CD4-positive, alpha-beta T cell treated with Interleukin-17A for 1 hour (primary cell): ENCODE data around the gene FTH1.

Experiments
- DNase-seq: peaks from one replicate; pipeline ENCODE4 v3.0.0-alpha.2; 2020

The FTH1 gene

DNA sequence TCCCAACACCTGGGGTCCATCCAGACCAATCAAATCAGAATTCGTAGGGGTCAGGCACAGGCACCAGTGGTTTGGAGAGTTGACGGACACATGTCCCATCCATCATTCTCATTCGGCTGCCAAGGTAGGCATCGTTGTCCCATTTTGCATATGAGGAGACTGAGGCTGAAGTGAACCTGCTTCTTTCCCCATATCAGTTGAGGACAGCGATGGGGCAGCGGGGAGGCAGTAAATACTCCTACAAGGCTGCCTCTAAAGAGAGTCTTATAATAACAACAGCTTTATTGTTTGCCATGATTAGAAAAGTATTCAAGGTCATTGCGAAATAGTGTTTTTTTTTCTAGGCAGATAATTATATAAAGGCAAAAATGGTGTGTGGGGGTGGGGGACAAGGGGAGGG, 18.9 kb downstream of the FTH1 start:
- DNase-seq = no peak

DNA sequence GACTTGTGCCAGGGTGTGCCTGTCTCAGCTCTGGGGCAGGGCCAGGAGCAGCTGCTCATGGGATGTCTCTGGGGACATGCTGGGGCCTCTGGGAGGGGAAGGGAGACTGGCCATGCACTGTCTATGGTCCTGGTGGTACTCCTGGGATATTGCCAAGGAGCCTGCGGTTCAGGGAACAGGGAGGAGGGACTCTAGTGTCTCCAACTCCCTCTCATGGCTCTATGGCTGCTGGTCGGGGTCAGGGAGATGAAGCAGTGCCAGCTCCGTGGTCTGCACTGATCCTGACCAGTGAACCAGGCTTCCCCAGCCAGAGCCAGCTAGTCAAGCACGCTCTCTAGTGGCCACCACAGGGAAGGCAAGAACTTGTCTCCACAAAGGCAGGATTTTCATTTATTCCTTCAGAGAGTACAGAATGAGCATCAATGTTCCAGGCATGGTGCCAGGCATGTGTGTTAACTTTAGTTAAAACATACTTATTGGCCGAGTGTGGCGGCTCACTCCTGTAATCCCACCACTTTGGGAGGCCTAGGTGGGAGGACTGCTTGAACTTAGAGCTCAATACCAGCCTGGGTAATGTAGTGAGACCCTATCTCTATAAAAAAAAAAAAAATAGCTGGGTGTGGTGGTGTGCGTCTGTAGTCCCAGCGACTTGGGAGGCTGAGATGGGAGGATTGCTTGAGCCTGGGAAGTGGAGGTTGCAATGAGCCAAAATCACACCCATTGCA, 19.8 kb downstream of the FTH1 start:
- DNase-seq = peak; percentile 72

DNA sequence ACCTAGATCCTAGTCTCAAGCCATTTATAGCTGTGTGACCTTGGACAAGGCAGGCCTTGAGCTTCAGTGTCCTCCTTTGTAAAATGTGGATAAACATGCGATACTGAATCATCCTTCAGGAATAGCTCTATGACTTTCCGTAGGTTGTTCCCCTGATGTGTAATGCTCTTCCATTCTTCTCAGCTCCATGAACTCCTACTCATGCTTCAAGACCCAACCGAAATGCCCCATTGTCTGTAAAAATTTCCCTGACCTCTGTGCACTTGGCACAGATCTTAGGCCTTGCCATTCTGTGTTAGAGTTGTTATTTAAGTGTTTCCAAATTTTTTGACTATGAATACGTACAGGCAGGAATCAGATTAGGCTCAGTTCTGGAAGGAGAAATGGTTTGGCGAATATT, 20.5 kb downstream of the FTH1 start:
- DNase-seq = no peak

DNA sequence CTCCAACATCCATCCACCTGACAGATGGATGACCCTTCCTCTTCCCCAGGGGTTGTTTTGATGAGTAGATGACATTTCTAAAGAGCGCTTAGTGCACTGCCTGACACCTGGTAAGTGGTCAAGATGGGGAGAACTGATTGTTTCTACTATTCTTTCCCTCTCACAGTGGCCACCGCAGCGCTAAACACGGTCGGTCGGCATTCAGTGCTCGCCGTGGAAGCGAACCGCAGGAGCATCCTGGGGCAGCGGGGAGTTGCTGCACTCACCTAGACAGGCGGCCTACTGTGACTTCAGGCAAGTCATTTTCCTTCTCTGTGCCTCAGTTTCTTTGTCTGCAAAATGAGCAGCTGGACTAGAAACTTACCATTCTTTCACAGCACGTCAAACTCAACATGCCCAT, 22.2 kb downstream of the FTH1 start:
- DNase-seq = no peak

DNA sequence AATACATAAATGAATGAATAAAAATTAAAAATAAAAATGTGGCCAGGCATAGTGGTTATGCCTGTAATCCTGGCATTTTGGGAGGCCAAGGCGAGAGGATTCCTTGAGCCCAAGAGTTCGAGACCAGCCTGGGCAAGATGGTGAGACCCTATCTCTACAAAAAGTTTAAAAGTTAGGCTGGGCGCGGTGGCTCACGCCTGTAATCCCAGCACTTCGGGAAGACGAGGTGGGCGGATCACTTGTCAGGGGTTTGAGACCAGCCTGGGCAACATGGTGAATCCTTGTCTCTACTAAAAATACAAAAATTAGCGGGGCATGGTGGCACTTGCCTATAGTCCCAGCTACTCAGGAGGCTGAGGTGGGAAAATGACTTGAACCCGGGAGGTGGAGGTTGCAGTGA, 27.0 kb downstream of the FTH1 start:
- DNase-seq = no peak

DNA sequence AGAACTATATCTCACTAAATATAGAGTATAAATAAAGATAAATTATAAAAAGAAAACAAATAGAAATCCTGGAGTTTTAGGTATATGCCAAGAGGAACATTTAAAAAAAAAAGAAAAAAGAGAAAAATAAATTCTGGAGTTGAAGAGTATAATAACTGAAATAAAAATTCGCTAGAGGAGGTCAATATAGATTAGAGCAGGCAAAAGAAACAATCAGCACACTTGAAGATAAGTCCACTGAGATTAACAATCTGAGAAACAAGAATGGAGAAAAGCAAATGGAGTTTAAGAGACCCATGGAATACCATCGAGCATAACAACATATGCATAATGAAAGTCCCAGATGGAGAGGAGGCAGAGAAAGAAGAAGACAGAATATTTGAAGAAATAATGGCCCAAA, 31.6 kb downstream of the FTH1 start:
- no peak for DNase-seq

DNA sequence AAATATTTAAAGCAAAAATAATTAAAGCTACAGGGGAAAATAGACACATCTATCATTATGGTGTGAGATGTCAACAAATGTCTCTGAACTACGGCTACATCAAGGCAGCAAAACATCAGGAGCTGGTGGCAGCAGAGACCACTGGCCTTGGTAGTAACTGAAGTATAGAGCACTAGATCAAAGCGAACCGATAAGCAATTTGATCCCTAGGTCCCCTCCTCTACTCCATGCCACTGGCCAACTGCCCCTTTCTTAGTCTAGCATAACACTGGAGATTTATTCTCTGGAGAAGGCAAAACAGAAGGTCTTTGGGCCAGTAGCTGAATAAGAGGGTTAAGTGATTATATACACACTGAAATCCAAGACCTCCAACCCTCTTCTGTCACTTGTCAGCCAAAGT, 36.5 kb downstream of the FTH1 start:
- no peak for DNase-seq

DNA sequence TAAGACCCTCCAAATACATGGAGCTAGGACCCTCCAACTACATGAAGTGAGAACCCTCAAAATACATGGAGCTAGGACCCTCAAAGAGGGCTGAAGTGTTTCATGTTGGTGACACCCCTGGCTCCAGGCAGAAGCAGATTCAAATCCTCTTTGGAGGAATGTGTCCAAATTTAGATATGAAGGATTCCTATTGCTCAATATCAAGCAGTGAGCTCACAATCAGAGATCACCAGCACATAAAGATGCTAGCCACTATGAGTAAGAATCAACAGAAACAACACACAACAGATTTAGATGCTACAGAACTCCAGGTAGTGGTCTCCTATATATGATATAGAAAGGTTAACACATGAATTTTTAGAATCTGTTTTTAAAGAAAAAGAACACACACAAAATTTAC, 38.8 kb downstream of the FTH1 start:
- no peak for DNase-seq

DNA sequence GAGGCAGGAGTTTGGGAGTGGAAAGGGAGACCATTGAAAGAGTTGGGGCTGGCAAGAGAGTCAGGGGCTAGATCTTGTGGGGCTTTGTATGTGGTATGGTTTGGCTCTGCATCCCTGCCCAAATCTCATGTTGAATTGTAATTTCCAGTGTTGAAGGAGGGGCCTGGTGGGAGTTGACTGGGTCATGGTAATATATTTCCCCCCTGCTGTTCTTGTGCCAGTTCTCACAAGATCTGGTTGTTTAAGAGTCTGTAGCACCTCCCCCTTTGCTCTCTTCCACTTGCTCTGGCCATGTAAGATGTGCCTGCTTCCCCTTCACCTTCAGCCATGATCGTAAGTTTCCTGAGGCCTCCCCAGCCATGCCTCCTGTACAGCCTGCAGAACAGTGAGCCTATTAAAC, 39.9 kb downstream of the FTH1 start:
- DNase-seq = no peak

DNA sequence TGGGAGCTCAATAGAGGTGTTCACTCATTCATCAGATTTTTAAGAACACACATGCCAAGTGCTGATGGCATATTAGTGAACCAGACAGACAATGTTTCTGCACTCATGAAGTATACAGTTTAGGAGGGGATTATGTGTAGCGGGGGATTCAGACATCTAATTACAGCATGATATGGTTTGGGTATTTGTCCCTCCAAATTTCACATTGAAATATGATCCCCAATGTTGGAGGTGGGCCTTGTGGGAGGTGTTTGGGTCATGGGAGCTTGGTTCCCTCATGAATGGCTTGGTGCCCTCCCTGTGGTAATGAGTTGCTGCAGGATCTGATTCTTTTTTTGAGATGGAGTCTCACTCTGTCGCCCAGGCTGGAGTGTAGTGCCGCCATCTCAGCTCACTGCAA, 41.2 kb downstream of the FTH1 start:
- no peak for DNase-seq

DNA sequence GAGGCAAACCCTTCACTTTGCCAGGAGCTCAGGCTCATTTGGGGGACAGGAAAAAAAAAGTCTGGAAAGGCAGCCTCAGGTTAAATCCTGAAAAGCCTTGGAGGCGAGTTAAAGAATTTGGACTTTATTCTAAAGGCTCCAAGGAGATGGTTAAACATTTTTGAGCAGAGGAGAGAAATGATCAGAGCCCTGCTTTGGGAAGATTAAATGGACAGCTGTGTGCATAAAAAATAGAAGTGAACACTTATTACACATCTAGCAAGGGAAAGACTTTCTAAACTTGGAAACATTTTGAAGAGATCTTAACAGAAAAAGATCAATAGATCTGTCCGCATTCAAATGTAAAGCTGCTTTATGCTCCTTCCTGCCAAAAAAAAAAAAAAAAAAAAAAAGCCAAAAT, 41.7 kb downstream of the FTH1 start:
- no peak for DNase-seq

DNA sequence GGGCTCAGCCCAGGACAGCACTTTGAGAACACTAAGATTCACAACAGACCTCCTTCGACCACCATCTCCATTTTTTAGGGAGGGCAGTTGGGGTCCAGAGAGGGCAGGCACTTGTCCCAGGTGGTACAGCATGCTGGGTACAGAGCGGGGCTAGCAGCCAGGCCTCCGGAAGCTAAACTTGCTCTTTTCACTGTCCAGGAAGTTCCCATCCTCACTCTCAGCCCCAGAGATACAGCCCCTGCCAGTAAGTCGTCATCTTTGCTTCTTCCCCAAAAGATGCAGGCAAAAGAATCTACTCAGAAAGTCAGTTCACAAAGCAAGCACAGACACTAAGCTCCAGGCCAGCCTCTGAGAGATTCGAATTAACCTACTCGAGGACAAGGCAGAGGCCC, 43.4 kb downstream of the FTH1 start:
- no peak for DNase-seq

DNA sequence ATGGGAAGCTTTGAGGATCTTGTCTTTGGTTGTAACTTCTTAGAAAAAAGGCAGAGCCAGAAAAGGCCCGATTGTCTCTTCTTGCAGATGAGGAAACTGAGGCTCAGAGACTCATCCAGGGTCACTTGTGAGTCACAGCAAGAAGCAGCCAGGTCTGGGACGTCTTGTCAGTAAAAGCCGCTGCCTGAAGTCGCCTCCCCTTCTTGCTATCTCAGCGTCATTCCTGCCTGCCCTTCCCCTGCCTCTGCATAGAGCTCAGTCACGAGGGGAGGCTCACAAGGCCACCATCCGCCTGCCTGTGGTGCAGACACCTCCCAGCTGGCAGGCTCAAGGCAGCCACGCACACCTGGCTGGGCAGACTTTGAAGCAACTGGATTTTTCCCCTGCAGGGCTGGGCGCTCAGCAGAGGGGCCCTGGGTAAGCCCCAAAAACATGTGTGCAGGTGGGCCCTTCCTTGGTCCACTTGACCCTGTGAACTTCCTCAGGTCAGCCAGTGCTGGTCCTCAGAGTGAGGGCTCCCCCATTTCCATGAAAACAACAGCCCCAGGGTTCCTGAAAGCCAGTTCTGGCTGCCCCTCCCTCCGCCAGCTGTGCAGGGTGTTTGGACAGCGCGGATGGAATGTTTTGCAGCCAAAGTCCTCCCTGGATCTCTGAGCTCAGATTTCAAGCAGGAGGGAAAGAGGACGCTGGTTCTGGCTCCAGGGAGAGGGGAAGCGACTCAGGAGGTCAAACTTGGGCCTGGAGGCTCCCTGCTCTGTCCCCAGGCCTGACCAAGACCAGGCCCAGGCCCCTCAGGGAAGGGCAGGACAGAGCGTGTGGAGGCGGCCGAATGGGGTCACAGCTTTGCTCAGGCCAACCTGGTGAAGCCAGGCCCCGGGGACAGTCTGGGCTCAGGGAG, 44.0 kb downstream of the FTH1 start:
- DNase-seq = no peak

DNA sequence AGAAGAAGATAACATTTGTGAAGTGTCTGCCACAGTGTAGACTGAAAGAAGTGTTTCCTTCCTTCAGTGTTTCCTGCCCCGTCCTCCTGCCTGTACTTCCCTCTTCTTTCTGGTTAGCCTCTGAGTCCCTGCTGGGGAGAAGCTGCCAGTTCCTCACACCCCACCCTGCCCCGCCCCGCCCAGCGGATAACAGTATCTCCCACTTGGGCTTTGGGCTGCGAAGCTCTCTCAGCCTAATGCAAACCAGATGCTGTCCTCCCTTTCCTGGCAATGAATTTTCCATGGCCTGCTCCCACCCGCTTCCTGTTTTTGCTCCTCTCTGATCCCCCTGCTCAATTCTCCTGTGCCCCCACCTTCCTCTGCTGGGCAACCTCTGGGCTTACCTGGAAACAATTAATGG, 44.9 kb downstream of the FTH1 start:
- DNase-seq = no peak

DNA sequence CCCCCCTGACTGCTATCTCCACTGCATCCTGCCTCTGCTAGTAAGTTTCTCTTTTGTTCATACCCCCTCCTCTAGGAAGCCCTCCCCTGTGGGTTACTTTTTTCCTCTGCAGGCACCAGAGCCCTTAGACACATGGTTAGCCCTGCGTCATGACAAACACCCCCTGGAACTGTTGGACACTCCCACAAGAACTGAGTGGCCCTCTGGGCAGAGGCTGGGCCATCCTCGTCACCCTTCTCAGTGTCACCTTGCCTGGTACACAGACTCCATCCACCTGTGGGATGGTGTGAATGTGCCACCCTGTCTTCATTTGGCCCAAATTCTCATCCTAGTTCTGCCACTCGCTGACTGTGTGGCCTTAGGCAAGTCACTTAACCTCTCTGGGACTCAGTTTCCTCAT, 46.0 kb downstream of the FTH1 start:
- no peak for DNase-seq

DNA sequence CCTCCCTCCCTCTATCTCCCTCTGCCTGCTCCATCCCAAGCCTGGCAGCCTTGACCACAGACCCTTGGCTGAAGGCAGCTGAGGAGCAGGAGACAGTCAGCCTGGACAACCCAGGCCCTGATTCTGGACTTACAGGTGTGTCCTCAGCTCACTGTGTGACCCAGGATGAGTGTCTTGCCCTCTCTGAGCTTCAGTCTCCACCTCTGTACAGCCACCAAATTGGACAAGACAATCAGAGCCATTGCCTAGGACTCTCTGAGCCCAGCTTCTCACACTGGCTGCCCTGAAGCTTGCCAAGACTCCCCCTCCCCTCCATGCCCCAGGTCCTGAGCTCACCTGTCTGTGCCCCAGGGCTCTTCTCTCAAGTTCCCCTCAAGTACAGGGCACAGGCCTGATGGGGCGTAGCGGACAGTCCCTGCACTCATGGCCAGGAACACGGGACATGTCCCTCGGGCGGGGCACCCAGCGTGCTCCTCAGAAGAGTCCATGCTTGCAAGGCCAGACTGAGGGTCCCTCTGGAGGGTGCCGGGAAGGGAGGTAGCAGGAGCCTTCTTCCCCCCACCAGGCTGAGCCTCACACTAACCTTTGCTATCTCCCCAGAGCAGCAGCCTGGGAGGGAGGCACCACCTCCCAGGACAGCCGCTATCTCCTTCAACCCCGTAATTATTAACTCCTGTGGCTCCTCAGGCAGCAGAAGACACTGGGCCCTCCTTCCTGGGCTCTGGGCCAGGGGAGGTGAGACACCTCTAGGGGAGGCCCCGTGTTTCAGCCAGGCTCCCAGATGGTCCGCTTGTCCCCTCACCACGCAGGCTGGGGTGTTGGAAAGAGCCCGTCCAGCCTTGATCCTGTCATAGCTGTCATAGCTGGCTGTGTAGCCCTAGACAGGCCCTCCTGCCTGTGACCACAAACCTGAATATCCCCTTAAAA, 47.5 kb downstream of the FTH1 start:
- DNase-seq = no peak

DNA sequence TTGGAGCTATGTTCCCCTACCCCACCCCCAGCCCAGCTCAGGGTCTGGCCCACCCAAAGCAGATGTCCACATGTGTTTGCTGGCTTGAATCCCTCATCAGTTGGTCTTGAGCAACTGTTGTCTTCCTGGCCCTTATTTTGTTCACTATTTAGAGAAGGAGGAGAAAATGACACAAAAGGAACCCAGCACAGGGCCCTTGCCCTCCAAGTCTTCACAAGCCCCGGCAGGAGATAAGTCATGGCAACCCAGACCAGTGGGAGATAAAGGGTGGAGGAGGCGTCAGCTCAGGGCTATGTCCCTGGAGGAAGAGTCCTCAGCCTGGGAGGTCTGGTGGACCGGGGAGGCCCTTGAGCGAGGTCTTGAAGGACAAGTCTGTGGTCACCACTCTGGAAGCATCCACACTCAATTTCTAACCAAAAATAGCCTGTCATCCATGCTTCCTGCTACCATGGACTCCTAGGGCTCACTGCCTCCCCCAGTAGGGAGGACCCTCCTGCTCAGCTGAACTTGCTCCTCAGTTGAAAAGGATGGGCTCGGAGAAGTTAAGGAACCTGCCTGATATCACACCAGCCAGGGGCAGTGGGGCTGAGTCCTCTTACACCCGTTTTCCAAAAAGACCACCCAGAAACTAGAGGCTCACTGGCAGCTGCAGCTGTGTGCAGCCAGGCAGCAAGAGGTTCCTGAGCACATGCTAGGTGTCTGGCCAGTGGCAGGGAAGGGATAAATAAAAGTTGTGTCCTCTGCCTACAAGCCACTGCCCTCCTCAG, 48.3 kb downstream of the FTH1 start:
- no peak for DNase-seq

DNA sequence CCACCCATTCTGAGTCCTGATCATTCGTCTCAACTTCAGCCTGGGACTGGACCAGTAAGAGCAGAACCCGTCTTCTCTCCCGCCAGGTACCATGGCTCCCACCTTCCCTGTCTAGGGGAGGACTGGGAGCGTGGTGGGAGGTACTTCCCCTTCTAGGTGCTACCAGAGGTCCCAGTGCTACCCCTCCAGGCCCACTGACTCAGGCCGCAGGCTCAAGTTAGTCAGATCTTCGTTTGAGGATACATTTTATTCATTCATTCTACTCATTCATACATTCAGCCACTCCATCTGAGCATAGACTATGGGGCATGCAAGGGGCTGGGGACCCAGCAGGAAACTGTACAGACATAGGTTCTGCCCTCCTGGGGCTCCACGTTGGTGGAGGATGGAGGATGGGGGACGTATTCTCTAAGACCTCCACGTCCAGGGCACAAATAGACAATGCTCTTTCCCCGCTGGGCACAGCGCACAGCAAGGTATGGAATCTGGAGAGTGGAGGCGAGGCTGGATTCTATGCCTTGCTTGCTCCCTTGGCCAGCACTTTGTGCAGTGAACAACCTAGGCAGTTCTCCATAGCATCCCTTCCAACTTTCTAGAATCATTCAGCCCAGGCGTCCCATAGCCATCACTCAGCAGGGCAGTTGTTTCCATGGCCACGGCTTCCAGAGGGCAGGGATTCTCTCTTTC, 49.0 kb downstream of the FTH1 start:
- no peak for DNase-seq

DNA sequence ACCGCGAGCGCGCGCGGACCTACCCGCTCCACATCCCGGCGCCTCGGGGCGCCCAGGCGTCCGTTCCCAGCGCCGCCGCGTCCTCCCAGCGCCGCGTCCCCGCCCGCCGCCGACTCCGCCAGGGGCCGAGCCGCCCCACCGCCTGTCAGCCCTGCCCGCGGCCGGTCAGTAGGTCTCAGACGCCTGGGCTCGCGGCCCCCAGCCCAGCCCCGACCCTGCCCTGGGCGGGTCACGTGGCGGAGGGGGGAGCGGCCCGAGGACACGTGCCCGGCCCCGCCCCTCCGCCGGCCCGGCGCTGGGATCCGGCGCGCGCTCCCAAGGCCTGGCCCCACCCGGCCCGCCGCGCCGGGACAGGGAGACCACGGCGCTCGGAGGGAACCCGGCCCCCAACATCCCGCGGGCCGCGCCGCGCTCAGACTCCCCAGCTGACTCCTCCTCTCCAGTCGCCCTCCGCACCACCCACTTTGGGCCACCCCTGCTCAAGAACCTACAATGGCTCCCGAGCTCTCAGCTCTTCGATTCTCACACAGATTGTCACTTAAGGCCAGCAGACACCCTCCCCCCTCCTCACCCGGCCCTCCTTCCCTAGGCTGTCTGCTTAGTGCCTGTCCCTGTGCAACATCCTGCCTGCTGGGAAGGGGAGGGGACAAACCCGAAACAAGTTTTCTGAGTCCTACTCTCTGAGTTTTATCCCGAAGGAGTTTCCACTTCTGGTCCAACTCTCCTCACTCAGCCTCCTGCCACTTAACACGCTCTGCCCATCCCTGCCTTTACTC, 49.9 kb downstream of the FTH1 start, which contains the start of gene RAB3IL1:
Gene RAB3IL1 (minus strand): TSS at position 233 of the 776 bp plus-strand sequence. CDS start 199 bp downstream, at position 34.
- no peak for DNase-seq

DNA sequence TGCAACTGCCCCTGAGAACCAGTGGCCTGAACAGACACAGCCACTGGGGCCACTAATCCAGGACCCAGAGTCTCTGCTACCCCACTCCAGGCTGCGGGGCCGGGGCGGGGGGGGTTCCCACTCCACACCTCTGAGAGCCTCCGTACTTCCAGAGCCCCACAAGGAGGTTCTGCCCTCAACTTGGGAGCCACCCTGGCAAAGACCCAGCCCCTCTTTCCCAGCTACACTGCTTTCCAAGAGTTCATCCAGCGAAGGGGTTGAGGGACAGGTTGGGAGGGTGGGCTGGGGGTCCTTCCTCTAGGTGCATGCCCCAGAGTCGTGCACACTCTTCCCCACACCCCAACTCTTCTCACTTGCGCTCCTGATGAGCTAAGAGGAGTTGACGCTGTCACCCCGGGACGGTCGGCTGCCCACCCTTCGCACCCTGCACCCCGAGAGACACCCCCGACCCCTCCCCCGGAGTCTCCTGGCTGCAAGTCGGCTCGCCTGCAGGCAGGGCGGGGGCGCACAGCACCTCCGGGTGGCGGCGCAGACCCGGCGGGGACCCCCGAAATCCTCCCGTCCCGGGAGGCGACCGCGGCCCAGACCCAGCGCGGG, 50.6 kb downstream of the FTH1 start:
- no peak for DNase-seq
